Tibial nerve (tissue), 4 donors: Measurements from ENCODE around the gene DGCR8. TPM values are rescaled to one million over a fixed set of nuclear protein-coding genes. Genes with fewer than 3 reads are reported as not detected.
A peak's percentile ranks its signal among the peaks of the same experiment; 100 is the strongest.

ENCODE experiments used
- DNase-seq, 2 donors: peaks; one replicate each; pipeline ENCODE4 v3.0.0-alpha.2; 2019; ENCODE audit warnings: low spot score in 2 of 2
- H3K27ac ChIP-seq, 4 donors: fragments of 200-600 bp; sonication (generic) in 3 of 4; one replicate each; pipeline ENCODE4 v1.5.1; 2017 to 2019; ENCODE audit warnings: mild to moderate bottlenecking in 1 of 4
- H3K27me3 ChIP-seq, 2 donors: fragments of 200-600 bp; sonication (generic) in 1 of 2; one replicate each; pipeline versions ENCODE4 v1.5.1 to v1.6.0; 2017 to 2019
- H3K36me3 ChIP-seq, 3 donors: fragments of 200-600 bp; sonication (generic); one replicate each; pipeline ENCODE4 v1.5.1; 2018 to 2019
- H3K4me1 ChIP-seq, 4 donors: fragments of 200-600 bp; sonication (generic) in 3 of 4; one replicate each; pipeline ENCODE4 v1.5.1; 2017 to 2019
- H3K4me3 ChIP-seq, 4 donors: fragments of 200-600 bp; sonication (generic) in 3 of 4; one replicate each; pipeline ENCODE4 v1.5.1; 2017 to 2019; ENCODE audit warnings: mild to moderate bottlenecking in 1 of 4, moderate library complexity in 1 of 4
- H3K9me3 ChIP-seq, 4 donors: fragments of 200-600 bp; sonication (generic) in 3 of 4; one replicate each; pipeline ENCODE4 v1.5.1; 2017 to 2019
- CTCF ChIP-seq, 5 experiments: fragments of 200-600 bp in 3 of 5; fragments of 450-650 bp in 2 of 5; sonication (generic) in 3 of 5; IDR thresholded peaks; one replicate each; pipeline ENCODE4 v1.5.1; 2016 to 2019; ENCODE audit warnings: antibody characterized with exemption in 5 of 5, mild to moderate bottlenecking in 3 of 5, moderate library complexity in 2 of 5
- EP300 ChIP-seq, 2 donors: sonication (generic); formaldehyde crosslinking; IDR thresholded peaks; one replicate each; pipeline ENCODE4 v1.6.1; 2017; ENCODE audit warnings: antibody characterized with exemption in 2 of 2, mild to moderate bottlenecking in 1 of 2
- POLR2A ChIP-seq, 2 donors: fragments of 450-650 bp; IDR thresholded peaks; one replicate each; pipeline ENCODE4 v1.6.1; 2017; ENCODE audit warnings: antibody characterized with exemption in 2 of 2, mild to moderate bottlenecking in 2 of 2, moderate library complexity in 2 of 2
- whole genome bisulfite sequencing, 2 donors: methylation state at CpG; one replicate each; pipeline ENCODE4 v1.1.5; 2018; 5-methylcytosine and 5-hydroxymethylcytosine counted together
- total RNA-seq, 4 donors: library from RNA; depleted of rRNA; stranded (reverse); fragments of >200 nt; gene quantifications; one replicate each; pipeline ENCODE4 v1.1.0, GENCODE V29; 2016

Gene DGCR8
- total RNA-seq, 4 donors from 2014 or later: 23.0 to 35.1 (median 26.0) TPM

- peak overlapping the region; percentile 84 to 98 (median 96) for H3K4me3 ChIP-seq
- H3K4me1 ChIP-seq: peaks cover 0 to 82% (median 24%) of the 10 kb centered on the region in 4 donors
- H3K27me3 ChIP-seq: no peaks in the 10 kb centered on the region
- 0 to 2% methylated on average over 19 to 42 of the region's 66 CpGs for WGBS, 2 donors
- TF ChIP-seq CTCF (IDR thresholded peaks at IDR 0.05) (no peak), POLR2A (IDR thresholded peaks at IDR 0.05) (no peak), EP300 (IDR thresholded peaks at IDR 0.05) (no peak)
- peak overlapping the region; percentile 6 to 92 (median 80) for H3K27ac ChIP-seq
- H3K36me3 ChIP-seq: peaks cover 0 to 68% (median 5%) of the 10 kb centered on the region in 3 donors
- H3K9me3 ChIP-seq: no peaks in the 10 kb centered on the region
- DNase-seq: no peak
Observed at GRCh38 chr22:20117633-20118299, 37.7 kb downstream of the DGCR8 start.

- H3K27me3 ChIP-seq: no peaks in the 10 kb centered on the region
- TF ChIP-seq CTCF (IDR thresholded peaks at IDR 0.05) (no peak), EP300 (IDR thresholded peaks at IDR 0.05) (no peak), POLR2A (IDR thresholded peaks at IDR 0.05) (no peak)
Observed at GRCh38 chr22:20118300-20119020, 38.4 kb downstream of the DGCR8 start.

GRCh38 chr22:20121856-20122415, 41.9 kb downstream of the DGCR8 start:
- Histone ChIP-seq H3K4me3 (no peak overlapping the region), H3K27ac (no peak overlapping the region), H3K4me1 (peaks cover 0 to 53% (median 13%) of the 10 kb centered on the region in 4 donors), H3K9me3 (no peaks in the 10 kb centered on the region), H3K36me3 (peaks cover 0 to 69% (median 12%) of the 10 kb centered on the region in 3 donors), H3K27me3 (no peaks in the 10 kb centered on the region)
- TF ChIP-seq POLR2A (IDR thresholded peaks at IDR 0.05) (no peak), CTCF (IDR thresholded peaks at IDR 0.05) (no peak), EP300 (IDR thresholded peaks at IDR 0.05) (no peak)
- 88 to 91% methylated on average over 21 of the region's 22 CpGs for WGBS, 2 donors
- DNase-seq: no peak

More at GRCh38 chr22:20118300-20119020, 38.4 kb downstream of the DGCR8 start:
- Histone ChIP-seq H3K36me3 (peaks cover 0 to 61% (median under 1%) of the 10 kb centered on the region in 3 donors), H3K4me3 (peak overlapping the region; percentile 84 to 98 (median 96)), H3K9me3 (no peaks in the 10 kb centered on the region), H3K4me1 (peaks cover 0 to 78% (median 24%) of the 10 kb centered on the region in 4 donors), H3K27ac (peak overlapping the region in 3 of 4 donors; percentile 67 to 92 (median 92))
- 8 to 11% methylated on average over 8 of the region's 8 CpGs for WGBS, 2 donors
- DNase-seq: no peak

- TF ChIP-seq CTCF (IDR thresholded peaks at IDR 0.05): no peak
- TF ChIP-seq POLR2A (IDR thresholded peaks at IDR 0.05): no peak
- TF ChIP-seq EP300 (IDR thresholded peaks at IDR 0.05): no peak
- Histone ChIP-seq H3K27me3 (no peaks in the 10 kb centered on the region), H3K4me1 (peaks cover 0 to 46% (median 7%) of the 10 kb centered on the region in 4 donors), H3K36me3 (peaks cover 0 to 82% (median 12%) of the 10 kb centered on the region in 3 donors), H3K27ac (no peak overlapping the region), H3K9me3 (no peaks in the 10 kb centered on the region), H3K4me3 (no peak overlapping the region)
- 90 to 93% methylated on average over 7 to 11 of the region's 13 CpGs for WGBS, 2 donors
- no peak for DNase-seq
Observed at GRCh38 chr22:20123366-20124082, 43.5 kb downstream of the DGCR8 start.
